Epithelial cell of proximal tubule (primary cell): ENCODE measurements around the gene ZNF320. TPM values are rescaled to one million over a fixed set of nuclear protein-coding genes. Genes with fewer than 3 reads are reported as not detected.
"Not testable (repeated sequence)": the region's sequence is repeated elsewhere in the genome, so short reads cannot be mapped to it uniquely, and the experiment has no call there.

Experiments used
- DNase-seq: peaks from one replicate; pipeline ENCODE4 v3.0.0-alpha.2; 2011; ENCODE audit warnings: low read depth
- H3K4me3 ChIP-seq: 2 replicates; pipeline ENCODE4 v1.5.1; 2011; ENCODE audit warnings: low read depth, mild to moderate bottlenecking, low read length
- CTCF ChIP-seq: conservative IDR thresholded peaks from 2 replicates; pipeline ENCODE4 v1.5.1; 2012; ENCODE audit warnings: low read depth, mild to moderate bottlenecking, low read length
- total RNA-seq: library from RNA; depleted of rRNA; stranded (reverse); fragments of >200 nt; gene quantifications from 2 replicates; pipeline ENCODE4 v1.2.3, GENCODE V29; 2015

Gene ZNF320
- total RNA-seq, 1 donor from 2014 or later, result 18.9 TPM

DNA sequence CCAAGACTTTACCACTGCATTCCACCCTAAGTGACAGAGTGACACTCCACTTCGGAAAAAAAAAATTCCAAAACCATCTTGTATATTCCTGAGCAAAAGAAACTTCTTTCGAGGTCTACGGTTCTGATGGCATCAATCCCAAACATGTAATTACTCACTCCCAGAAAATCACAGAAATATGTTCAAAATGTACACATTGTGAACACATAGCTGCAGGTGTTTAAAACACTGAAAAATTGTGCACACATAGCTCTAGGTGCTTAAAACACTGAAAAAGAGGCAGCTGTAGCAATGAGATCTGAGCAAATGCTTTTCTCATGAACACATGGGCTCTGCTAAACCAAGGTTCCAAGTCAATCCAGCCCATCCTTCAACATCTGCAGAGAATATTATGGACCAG lies 26.0 kb downstream of the ZNF320 start:
- TF ChIP-seq CTCF, result no peak
- DNase-seq, result no peak
- H3K4me3 ChIP-seq, result no peak overlapping the region

DNA sequence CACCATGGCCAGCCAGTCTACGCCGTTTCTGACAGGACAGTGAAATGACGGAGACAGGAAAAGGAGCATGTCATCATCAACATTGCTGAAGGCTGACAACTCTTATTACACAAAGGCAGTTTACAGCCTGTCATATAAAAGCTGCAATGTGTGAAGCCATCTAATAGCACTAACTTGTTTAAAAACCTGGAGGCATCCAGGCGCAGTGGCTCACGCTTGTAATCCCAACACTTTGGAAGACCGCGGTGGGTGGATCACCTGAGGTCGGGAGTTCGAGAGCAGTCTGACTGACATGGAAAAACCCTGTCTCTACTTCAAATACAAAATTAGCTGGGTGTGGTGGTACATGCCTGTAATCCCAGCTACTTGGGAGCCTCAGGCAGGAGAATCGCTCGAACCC lies 29.4 kb downstream of the ZNF320 start:
- not testable (repeated sequence) for H3K4me3 ChIP-seq, DNase-seq

GRCh38 chr19:52857378-52858191 lies 39.9 kb downstream of the ZNF320 start, which contains the start of gene ZNF468:
TSS of gene ZNF468 (minus strand) at chr19:52857619. CDS start at chr19:52854272, 3,347 bp downstream.
- not testable (repeated sequence) for DNase-seq

GRCh38 chr19:52856540-52857377 lies 40.7 kb downstream of the ZNF320 start:
- not testable (repeated sequence) for DNase-seq
- H3K4me3 ChIP-seq, result peak overlapping the region; percentile 80

More at GRCh38 chr19:52857378-52858191, 39.9 kb downstream of the ZNF320 start, which contains the start of gene ZNF468:
- H3K4me3 ChIP-seq, result peak within 1 kb of the TSS; percentile 80

Other genes with a start within 250 kb of the ZNF320 start
- 11.1 and 15.5 TPM in 2 replicates for gene ZNF611, start 162.6 kb downstream of the ZNF320 start, total RNA-seq
- gene ZNF600, start 110.8 kb downstream of the ZNF320 start, total RNA-seq, result 5.0 and 5.2 TPM in 2 replicates
- 8.5 and 10.2 TPM in 2 replicates for gene ZNF28, start 76.0 kb downstream of the ZNF320 start, total RNA-seq
- gene ZNF468, start 40.0 kb downstream of the ZNF320 start, total RNA-seq, result 16.9 and 22.1 TPM in 2 replicates
- gene ZNF888, start 25.8 kb upstream of the ZNF320 start, total RNA-seq, result 5.1 and 6.3 TPM in 2 replicates
- gene ZNF816, start 65.2 kb upstream of the ZNF320 start, total RNA-seq, result 2.5 and 4.2 TPM in 2 replicates
- gene ERVV-1, start 116.3 kb upstream of the ZNF320 start, total RNA-seq, result not detected in 2 replicates
- gene ERVV-2, start 147.1 kb upstream of the ZNF320 start, total RNA-seq, result not detected in 2 replicates
- 5.5 and 9.6 TPM in 2 replicates for gene ZNF160, start 205.8 kb upstream of the ZNF320 start, total RNA-seq
- 2.2 and 3.1 TPM in 2 replicates for gene ZNF415, start 235.3 kb upstream of the ZNF320 start, total RNA-seq